Kidney (tissue), 14 donors: ENCODE measurements around the gene PLBD1. TPM values are rescaled to one million over a fixed set of nuclear protein-coding genes. Genes with fewer than 3 reads are reported as not detected.

Source experiments
- DNase-seq, 5 donors: peaks; one replicate each; pipeline ENCODE4 v3.0.0-alpha.2; 2013 to 2020
- FAIRE-seq: peaks from 2 replicates; lab custom pipeline; 2012; peaks lifted over from hg19 to GRCh38; lab: Jason Lieb, UNC
- H3K27ac ChIP-seq, 2 donors: one replicate each; pipeline ENCODE4 v1.7.0; 2013; ENCODE audit warnings: low read depth in 2 of 2, low read length in 2 of 2, inconsistent platforms in 1 of 2
- H3K27me3 ChIP-seq: one replicate; pipeline ENCODE4 v1.7.1; 2013; ENCODE audit warnings: low read length, inconsistent platforms; ENCODE audit not compliant: control insufficient read depth, insufficient read depth
- H3K36me3 ChIP-seq, 3 donors: one replicate each; pipeline versions ENCODE4 v1.7.0 to v1.7.1; 2013; ENCODE audit warnings: low read length in 3 of 3, control low read depth in 1 of 3, inconsistent platforms in 1 of 3; ENCODE audit not compliant: insufficient read depth in 3 of 3, control insufficient read depth in 2 of 3
- H3K4me1 ChIP-seq, 3 donors: one replicate each; pipeline versions ENCODE4 v1.7.0 to v1.7.1; 2013; ENCODE audit warnings: low read length in 3 of 3, inconsistent platforms in 1 of 3, low read depth in 1 of 3; ENCODE audit not compliant: control insufficient read depth in 2 of 3, insufficient read depth in 2 of 3
- H3K4me3 ChIP-seq, 3 donors: one replicate each; pipeline versions ENCODE4 v1.7.0 to v1.8.1; 2013; ENCODE audit warnings: low read length in 3 of 3, control low read depth in 1 of 3, inconsistent platforms in 1 of 3
- H3K9ac ChIP-seq, 3 donors: one replicate each; pipeline versions ENCODE4 v1.7.0 to v1.7.1; 2013; ENCODE audit warnings: low read length in 3 of 3, control low read depth in 1 of 3, inconsistent platforms in 1 of 3
- H3K9me3 ChIP-seq, 3 donors: one replicate each; pipeline versions ENCODE4 v1.7.0 to v1.7.1; 2013; ENCODE audit warnings: low read length in 3 of 3, control low read depth in 1 of 3, inconsistent platforms in 1 of 3; ENCODE audit not compliant: control insufficient read depth in 2 of 3, insufficient read depth in 1 of 3
- CTCF ChIP-seq: IDR thresholded peaks from 3 replicates; pipeline ENCODE4 v1.5.1; 2012; ENCODE audit warnings: mild to moderate bottlenecking, moderate library complexity, borderline replicate concordance; ENCODE audit not compliant: insufficient read depth; ENCODE audit errors: extremely low read depth
- intact Hi-C: fragments of 100-400 bp; cut with DNase I; formaldehyde crosslinking; loops from one replicate; pipeline ENCODE4 v1.11.1; 2022
- polyA plus RNA-seq: library from polyadenylated mRNA; stranded (reverse); fragments of 350-450 nt; fragmentation: Illumina TruSeq; extraction: RNeasy Lipid Tissue Mini Kit (QIAGEN cat#74804); gene quantifications from one replicate; pipeline ENCODE4 v1.2.3, GENCODE V29; 2014; ENCODE audit warnings: low read depth, low replicate concordance; ENCODE audit not compliant: insufficient read depth
- total RNA-seq: library from RNA; stranded (reverse); fragmentation: NEBNext Ultra II Directional; extraction: Animal tissue kit (Norgen Biotek cat#: 25700); gene quantifications from one replicate; pipeline ENCODE4 v1.2.1, GENCODE V29; 2021
- donor health status: control.
- donor health status: control.
- donor health status: control.
- donor health status: control.
- donor health status: control.
- donor health status: DM: yes; HTN: yes; CAD: no.
- donor health status: Normal renal cell carcinoma (clear cell type).

Gene PLBD1
- total and polyA plus RNA-seq, 2 donors from 2014 or later = 28.4 to 28.6 TPM

GRCh38 chr12:14560904-14561574 lies 6.6 kb downstream of the PLBD1 start:
- peak overlapping the region in 1 of 3 donors; percentile 11 for H3K4me3 ChIP-seq
- no peak for TF ChIP-seq CTCF
- no peak overlapping the region for H3K9ac ChIP-seq
- no peaks in the 10 kb centered on the region for H3K9me3 ChIP-seq
- intact Hi-C loops = no loop called here
- FAIRE-seq (no peak), DNase-seq (no peak)
- peaks cover 0 to 6% (median 0%) of the 10 kb centered on the region in 3 donors for H3K4me1 ChIP-seq
- H3K36me3 ChIP-seq = no peaks in the 10 kb centered on the region
- H3K27ac ChIP-seq = no peak overlapping the region
- no peaks in the 10 kb centered on the region for H3K27me3 ChIP-seq

DNA sequence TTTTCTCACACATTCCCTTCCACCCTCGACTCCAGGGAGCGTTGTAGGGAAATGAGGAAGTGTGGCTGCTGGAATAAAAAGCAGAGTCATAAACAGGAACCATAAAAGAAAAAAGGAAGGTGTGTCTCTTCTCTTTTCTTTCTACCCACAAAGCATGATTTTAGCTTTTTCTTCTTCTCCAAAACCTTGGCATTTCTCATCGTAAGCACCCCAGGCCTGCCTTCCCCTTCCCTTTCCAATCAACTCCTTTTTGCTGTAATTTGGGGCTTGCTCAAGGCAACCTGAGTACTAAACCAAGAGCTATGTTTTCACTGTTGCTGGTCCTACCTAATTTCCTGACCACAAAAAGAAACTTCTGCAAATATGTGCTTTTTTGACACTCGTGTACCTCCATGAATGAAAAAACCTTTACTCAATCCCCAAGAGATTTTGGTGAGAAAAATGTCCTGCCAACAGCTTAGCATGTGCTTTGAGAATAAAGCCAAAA lies 9.2 kb downstream of the PLBD1 start:
- H3K4me3 ChIP-seq = no peak overlapping the region
- H3K36me3 ChIP-seq = no peaks in the 10 kb centered on the region
- H3K4me1 ChIP-seq = peaks cover 4 to 9% (median 6%) of the 10 kb centered on the region in 3 donors
- intact Hi-C loops = no loop called here
- no peak for DNase-seq
- H3K9me3 ChIP-seq = no peaks in the 10 kb centered on the region
- H3K27ac ChIP-seq = no peak overlapping the region
- H3K27me3 ChIP-seq = no peaks in the 10 kb centered on the region
- FAIRE-seq = no peak
- H3K9ac ChIP-seq = no peak overlapping the region
- TF ChIP-seq CTCF = no peak

DNA sequence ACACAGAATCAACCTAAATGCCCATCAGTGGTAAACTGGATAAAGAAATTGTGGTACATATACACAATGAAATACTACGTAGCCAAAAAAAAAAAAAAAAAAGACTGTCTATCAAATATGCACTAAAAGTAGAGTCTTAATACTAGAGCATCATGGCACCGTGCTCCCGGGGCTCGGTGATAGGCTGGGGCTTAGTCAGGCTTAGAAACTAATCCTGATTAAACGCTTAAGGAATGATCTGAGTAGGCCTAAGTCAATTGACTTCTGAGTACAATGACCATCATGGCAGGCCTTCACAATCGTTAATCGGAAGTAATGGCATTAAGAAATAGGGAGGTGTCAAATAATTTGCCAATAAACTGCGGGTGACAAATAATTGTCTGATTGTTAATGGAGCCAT lies 9.7 kb downstream of the PLBD1 start:
- H3K4me3 ChIP-seq = no peak overlapping the region
- no peaks in the 10 kb centered on the region for H3K27me3 ChIP-seq
- DNase-seq = no peak
- no peak overlapping the region for H3K9ac ChIP-seq
- H3K4me1 ChIP-seq = peaks cover 4 to 9% (median 6%) of the 10 kb centered on the region in 3 donors
- intact Hi-C loops = no loop called here
- no peak overlapping the region for H3K27ac ChIP-seq
- FAIRE-seq = no peak
- no peak for TF ChIP-seq CTCF
- H3K9me3 ChIP-seq = no peaks in the 10 kb centered on the region
- H3K36me3 ChIP-seq = no peaks in the 10 kb centered on the region
